HG03045 (cell line): Measurements from ENCODE around the gene CISD2.
"Not testable (repeated sequence)": the region's sequence is repeated elsewhere in the genome, so short reads cannot be mapped to it uniquely, and the experiment has no call there.

Source experiments
- ATAC-seq: cut with Tn5 transposase; IDR thresholded peaks from one replicate; pipeline ENCODE4 v1.9.1; 2021; ENCODE audit warnings: mild to moderate bottlenecking, moderate library complexity; ENCODE audit not compliant: unreplicated experiment

Gene CISD2

DNA sequence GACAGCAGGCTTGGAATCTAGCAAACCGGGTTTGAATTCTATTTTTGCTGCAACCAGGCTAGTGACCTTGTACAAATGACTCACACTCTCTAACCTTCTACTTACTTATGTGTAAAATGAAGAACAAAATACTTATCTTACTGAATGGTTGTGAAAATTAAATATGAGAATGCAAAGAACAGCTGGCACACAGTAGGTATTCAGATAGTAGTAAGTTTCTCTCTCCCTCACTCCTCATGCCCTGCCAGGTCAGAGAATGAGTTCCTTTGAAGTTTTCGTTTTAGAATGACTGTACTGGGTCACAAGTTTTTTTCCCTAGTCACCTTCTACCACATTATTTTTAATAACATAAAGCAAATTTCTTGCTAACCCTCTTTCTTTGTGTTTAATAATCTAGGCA, 33.0 kb downstream of the CISD2 start:
- no peak for ATAC-seq

- no peak for ATAC-seq
These were observed 50.1 kb downstream of the CISD2 start for GRCh38 chr4:102918859-102919258.

DNA sequence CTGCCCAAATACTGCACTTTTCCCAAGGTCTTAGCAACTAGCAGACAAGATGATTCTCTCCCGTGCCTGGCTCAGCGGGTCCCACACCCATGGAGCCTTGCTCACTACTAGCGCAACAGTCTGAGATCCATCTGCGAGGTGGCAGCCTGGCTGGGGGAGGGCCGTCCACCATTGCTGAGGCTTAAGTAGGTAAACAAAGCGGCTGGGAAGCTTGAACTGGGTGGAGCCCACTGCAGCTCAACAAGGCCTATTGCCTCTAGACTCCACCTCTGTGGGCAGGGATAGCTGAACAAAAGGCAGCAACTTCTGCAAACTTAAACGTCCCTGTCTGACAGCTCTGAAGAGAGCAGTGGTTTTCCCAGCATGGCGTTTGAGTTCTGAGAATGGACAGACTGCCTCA, 50.9 kb downstream of the CISD2 start:
- not testable (repeated sequence) for ATAC-seq

- no peak for ATAC-seq
These were observed 66.9 kb downstream of the CISD2 start for GRCh38 chr4:102935716-102936115.

GRCh38 chr4:102938063-102938462, 69.3 kb downstream of the CISD2 start:
- ATAC-seq = not testable (repeated sequence)
